Activated CD4-positive, alpha-beta T cell treated with anti-CD3 and anti-CD28 coated beads, Interleukin-2, amount 50 U/mL, for 48 hours (primary cell): ENCODE measurements around the gene AEBP1.

Experiments used
- DNase-seq, 2 experiments: peaks; one replicate each; pipeline ENCODE4 v3.0.0-alpha.2; 2020

The AEBP1 gene

GRCh38 chr7:44067064-44067951 lies 36.8 kb upstream of the AEBP1 start:
- no peak for DNase-seq

GRCh38 chr7:44068054-44068453 lies 36.1 kb upstream of the AEBP1 start:
- DNase-seq: no peak

- DNase-seq: no peak
These were observed 32.3 kb upstream of the AEBP1 start for GRCh38 chr7:44071726-44072363.

GRCh38 chr7:44072364-44073231 lies 31.5 kb upstream of the AEBP1 start:
- DNase-seq: peak; percentile 40 to 49

- DNase-seq: no peak
These were observed 30.3 kb upstream of the AEBP1 start for GRCh38 chr7:44073664-44074348.

- DNase-seq: no peak
These were observed 29.8 kb upstream of the AEBP1 start for GRCh38 chr7:44074349-44074695.

GRCh38 chr7:44075296-44076075 lies 28.7 kb upstream of the AEBP1 start:
- no peak for DNase-seq

GRCh38 chr7:44076101-44076895 lies 27.8 kb upstream of the AEBP1 start:
- DNase-seq: no peak

- no peak for DNase-seq
These were observed 27.1 kb upstream of the AEBP1 start for GRCh38 chr7:44077061-44077460.

GRCh38 chr7:44077681-44078091 lies 26.5 kb upstream of the AEBP1 start:
- no peak for DNase-seq

GRCh38 chr7:44078521-44078920 lies 25.6 kb upstream of the AEBP1 start:
- DNase-seq: no peak

GRCh38 chr7:44079331-44080021 lies 24.7 kb upstream of the AEBP1 start:
- DNase-seq: no peak

GRCh38 chr7:44080118-44080517 lies 24.0 kb upstream of the AEBP1 start:
- no peak for DNase-seq

GRCh38 chr7:44080686-44081265 lies 23.4 kb upstream of the AEBP1 start:
- DNase-seq: no peak

GRCh38 chr7:44081266-44081748 lies 22.8 kb upstream of the AEBP1 start:
- peak in 1 of 2 experiments; percentile 24 for DNase-seq

- DNase-seq: peak; percentile 98
These were observed 21.5 kb upstream of the AEBP1 start for GRCh38 chr7:44082541-44083207.

GRCh38 chr7:44083796-44084195 lies 20.3 kb upstream of the AEBP1 start:
- no peak for DNase-seq

GRCh38 chr7:44084701-44085100 lies 19.4 kb upstream of the AEBP1 start:
- no peak for DNase-seq

- no peak for DNase-seq
These were observed 18.6 kb upstream of the AEBP1 start for GRCh38 chr7:44085546-44085945.
